ENCODE measurements around the gene DNHD1. TPM values are rescaled to one million over a fixed set of nuclear protein-coding genes. Genes with fewer than 3 reads are reported as not detected.

Gene DNHD1
- total and polyA plus RNA-seq, 2 of the 13 experiments (the other 11 are each of a cell fraction or from before 2014, with no cell fraction given), result 2.7 to 9.3 TPM

DNA sequence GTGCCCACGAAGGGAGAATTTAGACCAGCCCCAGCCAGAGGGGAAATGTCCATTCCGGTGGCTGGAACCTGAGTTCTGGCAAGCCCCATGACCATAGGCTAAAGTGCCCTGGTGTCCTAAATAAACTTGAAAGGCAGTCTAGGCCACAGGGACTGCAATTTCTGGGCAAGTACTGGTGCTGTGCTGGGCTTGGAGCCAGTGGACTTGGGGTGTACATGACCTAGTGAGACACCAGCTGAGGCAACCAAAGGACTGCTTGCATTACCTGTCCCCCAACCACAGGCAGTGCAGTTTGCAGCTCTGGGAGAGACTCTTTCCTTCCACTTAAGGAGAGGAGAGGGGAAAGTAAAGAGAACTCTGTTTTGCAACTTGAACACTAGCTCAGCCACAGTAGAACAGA lies 82.6 kb downstream of the DNHD1 start:
- H3K79me2 ChIP-seq (ENCODE audit: insufficient read depth, low read length), result no peaks in the 10 kb centered on the region
- FAIRE-seq (no peak), ATAC-seq (no peak), DNase-seq (ENCODE audit: low spot score) (no peak)
- no peak overlapping the region for H2AFZ ChIP-seq (ENCODE audit: low read length)
- H3K36me3 ChIP-seq (replicated peaks in 1 of 2; ENCODE audit: control insufficient read depth in 1 of 2, insufficient read depth in 2 of 2, low read length in 2 of 2), result no peaks in the 10 kb centered on the region
- H3K9me3 ChIP-seq (ENCODE audit: low read length), result peaks cover 16% of the 10 kb centered on the region
- no peak overlapping the region for H3K9ac ChIP-seq (ENCODE audit: insufficient read depth, low read depth, low read length)
- POLR2A ChIA-PET, result no interaction called here
- no peak overlapping the region for H3K4me3 ChIP-seq (replicated peaks in 1 of 3; ENCODE audit: insufficient read depth in 1 of 3, low read depth in 2 of 3, low read length in 3 of 3)
- in situ Hi-C loops (cut with HindIII; ENCODE audit: extremely low pct_ligation_motif_present, low pct_unique_long_range_greater_than_20kb), result no loop called here
- H3K27ac ChIP-seq (ENCODE audit: extremely low read length, insufficient read depth, low read length), result no peak overlapping the region
- BruUV-seq (replicated peaks), result no TSS peak
- intact Hi-C loops (cut with micrococcal nuclease; ENCODE audit: unreplicated experiment), result no loop called here
- no peak for TF ChIP-seq ZNF367 (CRISPR knock-in tag; IDR thresholded peaks at IDR 0.05; ENCODE audit: borderline replicate concordance)
- TF ChIP-seq, protein P1, sequence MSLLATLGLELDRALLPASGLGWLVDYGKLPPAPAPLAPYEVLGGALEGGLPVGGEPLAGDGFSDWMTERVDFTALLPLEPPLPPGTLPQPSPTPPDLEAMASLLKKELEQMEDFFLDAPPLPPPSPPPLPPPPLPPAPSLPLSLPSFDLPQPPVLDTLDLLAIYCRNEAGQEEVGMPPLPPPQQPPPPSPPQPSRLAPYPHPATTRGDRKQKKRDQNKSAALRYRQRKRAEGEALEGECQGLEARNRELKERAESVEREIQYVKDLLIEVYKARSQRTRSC (CRISPR knock-in tag; IDR thresholded peaks at IDR 0.05; ENCODE audit: low read depth), result no peak
- no peak for TF ChIP-seq MAZ (IDR thresholded peaks at IDR 0.05; ENCODE audit: borderline replicate concordance, low read depth, low read length)
- no peak for TF ChIP-seq MAZ (CRISPR knock-in tag; IDR thresholded peaks at IDR 0.05; ENCODE audit: low read depth)
- TF ChIP-seq SALL2 (CRISPR knock-in tag; IDR thresholded peaks at IDR 0.05), result no peak
- H3K4me1 ChIP-seq (ENCODE audit: insufficient read depth, low read length), result no peaks in the 10 kb centered on the region
- no CpG with 5 or more reads among the region's 2 CpGs for WGBS (ENCODE audit: low lambda C conversion rate)
- H3K4me2 ChIP-seq (ENCODE audit: low read depth, low read length), result no peak overlapping the region
- no peaks in the 10 kb centered on the region for H4K20me1 ChIP-seq (ENCODE audit: insufficient read depth, low read length)
- no peaks in the 10 kb centered on the region for H3K27me3 ChIP-seq (ENCODE audit: control insufficient read depth in 1 of 2, insufficient read depth in 2 of 2, low read length in 2 of 2)
- CTCF ChIA-PET (ENCODE audit: low intra/inter-chr PET ratio, low total read pairs), result no interaction called here

DNA sequence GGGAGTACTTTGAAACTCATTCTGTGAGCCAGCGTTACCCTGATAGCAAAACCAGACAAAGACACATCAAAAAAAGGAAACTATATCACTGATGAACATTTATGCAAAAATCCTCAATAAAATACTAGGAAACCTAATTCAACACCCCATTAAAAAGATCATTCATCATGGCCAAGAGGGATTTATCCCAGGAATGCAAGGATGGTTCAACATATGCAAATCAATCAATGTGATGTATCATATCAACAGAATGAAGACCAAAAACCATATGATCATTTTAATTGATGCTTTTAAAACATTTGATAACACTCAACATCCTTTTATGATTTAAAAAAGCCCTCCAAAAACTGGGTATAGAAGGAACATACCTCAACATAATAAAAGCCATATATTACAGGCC lies 86.5 kb downstream of the DNHD1 start:
- in situ Hi-C loops (cut with HindIII; ENCODE audit: extremely low pct_ligation_motif_present, low pct_unique_long_range_greater_than_20kb), result no loop called here
- Histone ChIP-seq H2AFZ (ENCODE audit: low read length) (no peak overlapping the region), H3K79me2 (ENCODE audit: insufficient read depth, low read length) (no peaks in the 10 kb centered on the region), H3K9ac (ENCODE audit: insufficient read depth, low read depth, low read length) (no peak overlapping the region), H3K27me3 (ENCODE audit: control insufficient read depth in 1 of 2, insufficient read depth in 2 of 2, low read length in 2 of 2) (no peaks in the 10 kb centered on the region), H3K36me3 (replicated peaks in 1 of 2; ENCODE audit: control insufficient read depth in 1 of 2, insufficient read depth in 2 of 2, low read length in 2 of 2) (no peaks in the 10 kb centered on the region), H4K20me1 (ENCODE audit: insufficient read depth, low read length) (no peaks in the 10 kb centered on the region), H3K9me3 (ENCODE audit: low read length) (peaks cover 17% of the 10 kb centered on the region), H3K4me3 (replicated peaks in 1 of 3; ENCODE audit: insufficient read depth in 1 of 3, low read depth in 2 of 3, low read length in 3 of 3) (no peak overlapping the region), H3K27ac (ENCODE audit: extremely low read length, insufficient read depth, low read length) (no peak overlapping the region), H3K4me1 (ENCODE audit: insufficient read depth, low read length) (no peaks in the 10 kb centered on the region), H3K4me2 (ENCODE audit: low read depth, low read length) (no peak overlapping the region)
- ChIA-PET POLR2A (no interaction called here), CTCF (ENCODE audit: low intra/inter-chr PET ratio, low total read pairs) (no interaction called here)
- WGBS (ENCODE audit: low lambda C conversion rate), result 91% methylated on average over 1 of the region's 1 CpG
- TF ChIP-seq ELF4 (CRISPR knock-in tag; IDR thresholded peaks at IDR 0.05; ENCODE audit: borderline replicate concordance) (no peak), ZNF577 (CRISPR knock-in tag; IDR thresholded peaks at IDR 0.05; ENCODE audit: borderline replicate concordance, low read depth) (no peak), MXD4 (CRISPR knock-in tag; IDR thresholded peaks at IDR 0.05) (no peak), ZNF703 (CRISPR knock-in tag; IDR thresholded peaks at IDR 0.05; ENCODE audit: borderline replicate concordance) (no peak), HOXA7 (CRISPR knock-in tag; IDR thresholded peaks at IDR 0.05) (no peak), TGIF2 (CRISPR knock-in tag; IDR thresholded peaks at IDR 0.05) (no peak), ZNF761 (CRISPR knock-in tag; conservative IDR thresholded peaks at IDR 0.05) (no peak)
- BruUV-seq (replicated peaks), result no TSS peak
- DNase-seq (ENCODE audit: low spot score) (no peak), FAIRE-seq (no peak), ATAC-seq (no peak)
- intact Hi-C loops (cut with micrococcal nuclease; ENCODE audit: unreplicated experiment), result no loop called here

All from HepG2 (cell line).